Peyer's patch (tissue), 4 donors: ENCODE data around the gene KCNIP4.

ENCODE experiments used
- CTCF ChIP-seq, 6 experiments: fragments of 450-650 bp in 4 of 6; fragments of 200-600 bp in 2 of 6; sonication (generic) in 1 of 6; IDR thresholded peaks; one replicate each; pipeline ENCODE4 v1.5.1; 2017 to 2019; ENCODE audit warnings: antibody characterized with exemption in 6 of 6, mild to moderate bottlenecking in 3 of 6, moderate library complexity in 1 of 6
- POLR2A ChIP-seq, 2 donors: fragments of 450-650 bp; IDR thresholded peaks; one replicate each; pipeline ENCODE4 v1.5.1; 2017; ENCODE audit warnings: antibody characterized with exemption in 2 of 2, mild to moderate bottlenecking in 2 of 2, moderate library complexity in 2 of 2

- TF ChIP-seq CTCF (IDR thresholded peaks at IDR 0.05) = no peak
- TF ChIP-seq POLR2A (IDR thresholded peaks at IDR 0.05) = no peak
These were observed 43.0 kb upstream of the KCNIP4 start for GRCh38 chr4:21991562-21991961.
